Activated CD8-positive, alpha-beta memory T cell treated with anti-CD3 and anti-CD28 coated beads, Interleukin-2, amount 50 U/mL, for 24 hours (primary cell): ENCODE data around the gene BAHCC1.

Experiments used
- DNase-seq: peaks from one replicate; pipeline ENCODE4 v3.0.0-alpha.2; 2020; ENCODE audit errors: extremely low read depth

Gene BAHCC1

GRCh38 chr17:81514739-81515529, 119.7 kb downstream of the BAHCC1 start:
- DNase-seq: no peak

GRCh38 chr17:81515530-81516041, 120.3 kb downstream of the BAHCC1 start:
- no peak for DNase-seq
